HG03097 (cell line): ENCODE measurements around the gene MALAT1.
"Not testable (repeated sequence)": the region's sequence is repeated elsewhere in the genome, so short reads cannot be mapped to it uniquely, and the experiment has no call there.

Source experiments
- ATAC-seq: cut with Tn5 transposase; IDR thresholded peaks from one replicate; pipeline ENCODE4 v1.9.1; 2021; ENCODE audit not compliant: unreplicated experiment, low FRiP score

Gene MALAT1

DNA sequence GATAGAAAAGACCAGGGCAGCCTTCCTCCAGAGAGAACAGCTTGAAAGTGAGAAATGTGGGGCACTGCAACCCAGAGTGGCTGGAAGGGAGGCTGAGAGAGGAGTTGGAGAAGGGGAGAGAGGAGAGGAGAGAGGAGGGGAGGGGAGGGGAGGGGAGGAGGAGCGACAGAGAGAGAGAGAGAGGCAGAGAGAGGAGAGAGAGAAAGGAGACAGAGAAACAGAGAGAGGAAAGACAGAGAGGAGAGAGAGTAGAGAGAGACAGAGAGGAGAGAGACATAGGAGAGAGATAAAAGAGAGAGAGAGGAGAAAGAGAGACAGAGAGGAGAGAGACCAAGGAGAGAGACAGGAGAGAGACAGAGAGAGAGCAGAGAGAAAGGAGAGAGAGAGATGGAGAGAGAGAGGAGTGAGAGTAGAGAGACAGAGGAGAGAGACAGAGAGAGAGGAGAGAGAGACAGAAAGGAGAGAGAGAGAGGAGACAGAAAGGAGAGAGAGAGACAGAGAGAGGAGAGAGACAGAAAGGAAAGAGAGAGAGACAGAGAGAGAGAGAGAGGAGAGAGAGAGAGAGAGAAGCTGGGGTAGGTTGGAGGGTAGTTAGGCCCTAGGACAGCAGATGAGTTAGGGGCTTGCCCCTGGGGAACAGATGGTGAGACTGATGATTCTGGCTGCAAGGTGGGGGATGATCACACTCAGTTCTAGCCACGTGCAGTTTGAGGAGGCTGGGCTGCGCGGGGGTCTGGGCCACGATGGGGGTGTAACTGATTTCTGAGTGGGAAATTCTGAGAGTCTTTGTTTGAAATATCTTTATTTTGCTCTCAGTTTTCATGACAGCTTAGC is 17.5 kb downstream of the MALAT1 start:
- no peak for ATAC-seq

DNA sequence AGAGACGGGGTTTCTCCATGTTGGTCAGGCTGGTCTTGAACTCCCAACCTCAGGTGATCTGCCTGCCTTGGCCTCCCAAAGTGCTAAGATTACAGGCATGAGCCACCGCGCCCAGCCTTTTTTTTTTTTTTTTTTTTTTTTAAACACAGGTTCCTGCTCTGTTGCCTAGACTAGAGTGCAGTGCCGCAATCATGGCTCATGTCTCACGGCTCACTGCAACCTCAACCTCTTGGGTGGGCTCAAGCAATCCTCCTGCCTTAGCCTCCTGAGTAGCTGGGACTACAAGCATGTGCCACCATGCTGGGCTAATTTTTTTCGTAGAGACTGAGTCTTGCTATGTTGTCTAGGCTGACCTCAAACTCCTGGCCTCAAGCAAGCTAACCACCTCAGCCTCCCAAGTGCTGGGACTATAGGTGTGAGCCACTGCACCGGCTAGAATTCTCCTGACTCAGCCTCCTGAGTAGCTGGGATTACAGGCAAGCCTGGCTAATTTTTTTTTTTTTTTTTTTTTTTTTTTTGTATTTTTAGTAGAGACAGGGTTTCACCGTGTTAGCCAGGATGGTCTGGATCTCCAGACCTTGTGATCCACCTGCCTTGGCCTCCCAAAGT is 20.2 kb downstream of the MALAT1 start:
- ATAC-seq = not testable (repeated sequence)

DNA sequence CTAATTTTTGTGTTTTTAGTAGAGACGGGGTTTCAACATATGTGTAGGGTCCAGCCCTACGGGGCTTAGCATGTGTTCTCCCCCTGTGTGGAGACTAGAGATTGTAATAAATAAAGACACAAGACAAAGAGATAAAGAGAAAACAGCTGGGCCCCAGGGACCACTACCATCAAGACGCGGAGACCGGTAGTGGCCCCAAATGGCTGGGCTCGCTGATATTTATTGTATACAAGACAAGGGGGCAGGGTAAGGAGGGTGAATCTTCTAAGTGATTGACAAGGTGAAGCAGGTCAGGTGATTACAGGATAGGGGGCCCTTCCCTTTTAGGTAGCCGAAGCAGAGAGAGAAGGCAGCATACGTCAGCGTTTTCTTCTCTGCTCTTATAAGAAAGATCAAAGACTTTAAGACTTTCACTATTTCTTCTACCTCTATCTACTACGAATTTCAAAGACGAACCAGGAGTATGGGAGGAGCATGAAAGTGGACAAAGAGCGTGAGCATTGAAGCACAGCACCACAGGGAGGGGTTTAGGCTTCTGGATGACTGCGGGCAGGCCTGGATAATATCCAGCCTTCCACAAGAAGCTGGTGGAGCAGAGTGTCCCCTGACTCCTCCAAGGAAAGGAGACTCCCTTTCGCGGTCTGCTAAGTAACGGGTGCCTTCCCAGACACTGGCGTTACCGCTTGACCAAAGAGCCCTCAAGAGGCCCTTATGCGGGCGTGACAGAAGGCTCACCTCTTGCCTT is 23.1 kb downstream of the MALAT1 start:
- not testable (repeated sequence) for ATAC-seq

DNA sequence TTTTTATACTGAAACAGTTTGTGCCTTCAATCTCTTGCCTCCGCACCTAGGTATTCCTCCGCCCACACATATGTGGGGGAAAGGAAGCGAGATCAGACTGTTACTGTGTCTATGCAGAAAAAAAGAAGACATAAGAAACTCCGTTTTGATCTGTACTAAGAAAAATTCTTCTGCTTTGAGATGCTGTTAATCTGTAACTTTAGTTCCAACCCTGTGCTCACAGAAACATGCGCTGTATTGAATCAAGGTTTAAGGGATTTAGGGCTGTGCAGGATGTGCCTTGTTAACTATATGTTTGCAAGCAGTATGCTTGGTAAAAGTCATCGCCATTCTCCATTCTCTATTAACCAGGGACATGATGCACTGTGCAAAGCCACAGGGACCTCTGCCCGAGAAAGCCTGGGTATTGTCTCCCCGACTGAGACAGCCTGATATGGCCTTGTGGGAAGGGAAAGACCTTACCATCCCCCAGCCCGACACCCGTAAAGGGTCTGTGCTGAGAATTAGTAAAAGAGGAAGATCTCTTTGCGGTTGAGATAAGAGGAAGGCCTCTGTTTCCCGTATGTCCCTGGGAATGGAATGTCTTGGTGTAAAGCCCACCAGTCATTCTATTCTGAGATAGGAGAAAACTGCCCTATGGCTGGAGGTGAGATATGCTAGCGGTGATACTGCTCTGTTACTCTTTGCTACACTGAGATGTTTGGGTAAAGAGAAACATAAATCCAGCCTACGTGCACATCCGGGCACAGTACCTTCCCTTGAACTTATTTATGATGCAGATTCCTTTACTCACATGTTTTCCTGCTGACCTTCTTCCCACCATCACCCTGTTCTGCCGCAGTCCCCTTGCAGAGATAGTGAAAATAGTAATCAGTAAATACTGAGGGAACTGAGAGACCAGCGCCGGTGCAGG is 24.1 kb downstream of the MALAT1 start:
- not testable (repeated sequence) for ATAC-seq

DNA sequence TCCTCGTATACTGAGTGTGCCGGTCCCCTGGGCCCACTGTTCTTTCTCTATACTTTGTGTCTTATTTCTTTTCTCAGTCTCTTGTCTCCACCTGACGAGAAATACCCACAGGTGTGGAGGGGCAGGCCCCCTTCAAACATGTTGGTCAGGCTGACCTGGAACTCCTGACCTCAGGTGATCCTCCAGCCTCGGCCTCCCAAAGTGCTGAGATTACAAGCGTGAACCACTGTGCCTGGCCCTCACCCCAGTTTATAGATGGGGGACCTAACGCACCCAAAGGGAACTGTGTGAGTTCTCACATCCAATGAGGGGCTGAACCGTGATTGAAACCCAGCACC is 24.8 kb downstream of the MALAT1 start:
- ATAC-seq = not testable (repeated sequence)

DNA sequence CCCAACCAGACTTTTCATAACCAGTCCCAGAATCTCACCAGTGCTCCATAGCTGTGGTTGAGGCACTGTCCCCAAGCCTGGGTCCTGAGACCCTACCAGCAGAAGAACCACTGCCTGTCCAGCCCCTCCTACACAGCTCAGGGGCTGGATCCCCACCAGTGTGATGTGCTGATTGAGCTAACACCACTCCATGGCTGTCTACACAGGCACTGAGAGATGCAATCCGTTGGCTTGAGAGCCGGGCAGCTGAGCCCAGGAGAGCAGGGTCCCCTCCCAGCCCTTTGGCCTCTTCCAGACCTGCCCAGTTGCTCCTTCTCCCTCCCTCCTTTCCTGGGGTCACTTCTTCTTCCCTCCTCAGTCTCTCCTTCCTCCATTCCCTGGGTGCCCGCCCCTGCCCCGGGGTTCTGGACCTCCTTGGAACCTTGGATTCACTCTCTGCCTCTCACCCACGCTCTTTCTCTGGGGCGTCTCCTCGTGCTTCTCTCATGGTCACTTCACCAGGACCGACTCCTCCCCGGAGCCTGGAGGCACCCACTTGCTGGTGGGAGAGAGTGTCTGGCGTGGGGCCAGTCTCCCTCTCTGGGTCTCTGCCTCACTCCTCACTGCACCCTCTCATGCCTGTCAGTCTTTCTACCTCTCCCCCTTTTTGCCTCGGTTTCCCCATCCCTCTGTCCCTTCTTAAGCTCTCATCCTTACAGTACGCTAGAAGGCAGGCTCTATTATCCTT is 25.3 kb downstream of the MALAT1 start:
- no peak for ATAC-seq

DNA sequence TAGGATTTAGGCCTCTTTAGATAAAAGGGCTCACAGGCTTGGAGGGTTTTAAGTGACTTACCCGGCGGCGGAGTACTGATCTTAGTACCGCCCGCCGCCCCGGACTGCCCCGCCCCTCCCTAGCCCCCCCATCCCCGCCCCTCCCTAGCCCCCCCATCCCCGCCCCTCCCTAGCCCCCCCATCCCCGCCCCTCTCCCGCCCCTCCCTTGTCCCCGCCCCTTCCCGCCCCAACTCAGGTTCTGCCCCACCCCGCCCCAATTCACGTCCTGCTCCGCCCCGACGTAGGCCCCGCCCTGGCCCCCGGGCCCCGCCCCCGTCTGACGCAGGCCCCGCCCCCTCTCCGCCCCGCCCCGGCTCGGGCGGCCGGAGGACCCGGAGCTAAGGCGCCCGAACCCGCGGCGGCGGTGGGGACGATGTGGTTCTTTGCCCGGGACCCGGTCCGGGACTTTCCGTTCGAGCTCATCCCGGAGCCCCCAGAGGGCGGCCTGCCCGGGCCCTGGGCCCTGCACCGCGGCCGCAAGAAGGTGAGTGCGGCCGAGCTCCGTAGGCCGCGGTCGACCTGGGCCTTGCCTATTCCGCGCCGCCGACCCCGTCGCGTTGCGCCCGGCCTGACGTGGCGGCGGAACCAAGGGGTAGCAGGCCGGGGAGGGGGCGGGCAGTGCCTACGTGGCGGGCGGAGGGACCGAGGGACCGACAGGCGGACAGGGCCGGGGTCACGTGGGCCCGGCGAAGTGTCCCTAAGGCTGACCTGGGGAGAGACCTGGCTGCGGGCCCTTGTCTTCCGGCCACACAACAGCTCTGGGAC is 26.1 kb downstream of the MALAT1 start, which contains the start of gene SCYL1:
TSS of gene SCYL1 (plus strand) at position 343 of the 805 bp plus-strand sequence. CDS start at position 414, 71 bp downstream.
- ATAC-seq = peak; percentile 35

DNA sequence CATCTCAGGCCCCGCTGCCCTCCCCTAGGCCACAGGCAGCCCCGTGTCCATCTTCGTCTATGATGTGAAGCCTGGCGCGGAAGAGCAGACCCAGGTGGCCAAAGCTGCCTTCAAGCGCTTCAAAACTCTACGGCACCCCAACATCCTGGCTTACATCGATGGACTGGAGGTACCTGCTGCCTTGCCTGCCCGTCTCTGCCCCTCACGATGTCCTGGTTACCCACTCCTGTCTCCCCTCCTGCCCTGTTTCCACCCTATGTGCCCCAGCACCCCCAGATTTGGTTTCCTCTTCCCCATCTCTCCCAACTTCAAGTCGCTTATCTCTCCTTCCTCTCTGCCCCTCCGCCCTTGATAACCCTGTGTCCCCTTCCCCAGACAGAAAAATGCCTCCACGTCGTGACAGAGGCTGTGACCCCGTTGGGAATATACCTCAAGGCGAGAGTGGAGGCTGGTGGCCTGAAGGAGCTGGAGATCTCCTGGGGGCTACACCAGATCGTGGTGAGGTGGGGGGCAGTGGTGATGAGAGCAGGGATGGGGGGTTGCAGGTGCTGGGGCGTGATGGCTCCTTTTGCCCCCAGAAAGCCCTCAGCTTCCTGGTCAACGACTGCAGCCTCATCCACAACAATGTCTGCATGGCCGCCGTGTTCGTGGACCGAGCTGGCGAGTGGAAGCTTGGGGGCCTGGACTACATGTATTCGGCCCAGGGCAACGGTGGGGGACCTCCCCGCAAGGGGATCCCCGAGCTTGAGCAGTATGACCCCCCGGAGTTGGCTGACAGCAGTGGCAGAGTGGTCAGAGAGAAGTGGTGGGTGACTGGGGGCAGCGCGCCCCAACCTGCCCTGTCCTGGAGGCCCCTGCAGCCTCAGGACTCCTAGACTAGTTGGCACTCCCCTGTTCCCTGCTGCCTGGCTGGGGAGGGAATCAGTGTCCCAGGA is 27.0 kb downstream of the MALAT1 start:
- no peak for ATAC-seq

DNA sequence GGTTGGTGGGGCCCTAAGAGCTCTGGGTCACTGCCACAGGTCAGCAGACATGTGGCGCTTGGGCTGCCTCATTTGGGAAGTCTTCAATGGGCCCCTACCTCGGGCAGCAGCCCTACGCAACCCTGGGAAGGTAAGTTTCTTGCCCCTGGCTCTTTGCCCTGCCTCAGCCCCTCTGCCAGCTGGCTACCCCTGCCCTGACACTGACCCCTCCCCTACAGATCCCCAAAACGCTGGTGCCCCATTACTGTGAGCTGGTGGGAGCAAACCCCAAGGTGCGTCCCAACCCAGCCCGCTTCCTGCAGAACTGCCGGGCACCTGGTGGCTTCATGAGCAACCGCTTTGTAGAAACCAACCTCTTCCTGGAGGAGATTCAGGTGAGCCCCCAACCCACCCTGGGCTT is 27.9 kb downstream of the MALAT1 start:
- ATAC-seq = no peak

DNA sequence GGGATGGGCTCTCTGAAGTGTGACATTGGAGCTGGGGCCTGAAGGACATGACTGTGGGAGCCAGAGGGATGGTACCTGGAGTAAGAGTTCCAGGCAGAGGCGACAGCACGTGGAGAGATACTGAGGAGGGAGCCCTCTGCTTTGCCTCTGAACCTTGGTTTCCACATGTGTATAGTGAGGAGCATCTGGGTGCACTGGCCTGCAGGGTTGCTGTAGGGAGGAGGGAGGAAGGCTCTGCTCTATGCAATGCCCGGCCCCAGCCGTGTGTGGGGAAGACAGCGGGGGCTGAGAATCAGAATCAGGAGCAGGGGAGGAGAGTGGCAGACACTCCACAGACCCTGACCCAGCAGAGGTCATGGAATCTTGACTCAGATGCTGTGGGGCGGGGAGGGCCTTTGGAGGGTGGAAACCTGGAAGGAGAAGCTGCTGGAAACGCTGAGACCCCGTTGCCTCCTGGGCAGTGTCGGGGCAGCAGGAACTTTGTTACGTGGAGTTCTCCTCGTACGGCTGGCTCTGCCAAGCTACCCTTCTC is 30.0 kb downstream of the MALAT1 start:
- ATAC-seq = no peak

DNA sequence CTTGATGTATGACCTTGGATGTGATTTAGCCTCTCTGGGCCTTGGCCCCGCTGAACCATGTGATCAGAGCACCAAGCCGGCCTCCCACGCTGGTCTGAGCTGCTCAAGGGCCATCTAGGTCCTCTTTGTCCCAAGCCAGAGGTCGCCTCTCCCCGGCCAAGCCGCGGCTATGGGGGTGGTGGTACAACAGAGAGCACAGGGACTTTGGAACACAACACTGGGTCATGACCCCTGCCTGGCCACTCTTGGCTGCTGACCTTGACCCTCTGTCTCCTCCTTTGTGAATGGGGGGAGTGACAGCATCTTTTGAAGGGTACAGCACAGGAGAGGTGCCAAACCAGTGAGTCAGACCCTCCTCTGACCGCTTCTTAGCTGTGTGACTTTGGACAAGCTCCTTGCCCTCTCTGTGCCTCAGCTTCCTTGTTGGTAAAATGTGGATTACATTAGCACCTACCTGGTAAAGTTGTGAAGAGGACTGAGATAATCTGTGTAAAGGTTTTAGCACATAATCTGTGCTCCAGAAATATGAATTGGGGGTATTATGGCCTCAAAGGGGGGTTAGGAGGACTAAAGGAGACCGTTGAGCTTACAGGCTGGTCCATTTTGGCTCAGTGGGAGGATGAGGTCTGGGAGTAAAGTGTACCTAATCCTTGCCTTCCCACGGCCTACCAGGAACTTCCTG is 30.8 kb downstream of the MALAT1 start:
- no peak for ATAC-seq

DNA sequence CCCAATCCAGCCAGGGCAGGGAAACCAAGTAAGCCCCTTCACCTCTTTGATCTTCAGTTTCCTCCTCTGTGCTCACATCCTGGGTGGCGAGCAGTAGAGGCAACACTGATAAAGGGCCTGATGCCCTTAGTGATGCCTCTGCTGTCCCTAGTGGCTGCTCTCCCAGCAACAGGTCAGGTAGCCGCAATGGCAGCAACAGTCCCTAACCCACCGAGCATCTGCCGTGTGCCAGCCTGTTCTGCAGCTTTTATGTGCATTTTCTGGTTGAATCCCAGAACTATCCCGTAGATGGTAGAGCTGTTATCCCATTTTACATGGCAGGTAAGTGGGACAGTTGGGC is 31.3 kb downstream of the MALAT1 start:
- no peak for ATAC-seq

DNA sequence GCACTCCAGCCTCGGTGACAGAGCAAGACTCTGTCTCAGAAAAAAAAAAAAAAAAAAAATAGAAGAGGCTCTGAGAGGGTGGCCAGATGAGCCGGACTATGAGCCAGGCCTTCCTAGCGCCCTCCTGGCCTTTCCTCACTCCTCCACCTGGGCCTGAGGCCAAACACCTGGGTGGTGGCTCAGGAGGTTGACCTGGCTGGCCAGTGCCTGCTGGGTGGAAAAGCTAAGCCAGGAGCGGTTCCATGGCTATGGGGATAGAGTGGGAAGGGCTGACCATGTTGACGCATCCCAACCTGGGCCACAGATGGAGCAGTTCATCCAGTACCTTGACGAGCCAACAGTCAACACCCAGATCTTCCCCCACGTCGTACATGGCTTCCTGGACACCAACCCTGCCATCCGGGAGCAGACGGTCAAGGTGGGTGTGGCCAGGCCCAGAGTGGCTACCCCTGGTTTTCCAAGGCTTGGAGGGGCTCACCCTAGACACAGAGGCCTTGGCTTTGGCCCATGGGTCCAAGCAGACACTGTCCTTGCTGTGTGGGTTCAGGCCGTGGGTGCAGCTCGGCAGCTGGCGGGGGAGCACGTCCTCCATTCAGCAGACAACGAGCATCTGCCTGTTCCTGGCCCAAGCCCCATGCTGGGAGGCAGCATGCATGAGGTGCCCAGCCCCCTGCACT is 33.7 kb downstream of the MALAT1 start:
- ATAC-seq = no peak

DNA sequence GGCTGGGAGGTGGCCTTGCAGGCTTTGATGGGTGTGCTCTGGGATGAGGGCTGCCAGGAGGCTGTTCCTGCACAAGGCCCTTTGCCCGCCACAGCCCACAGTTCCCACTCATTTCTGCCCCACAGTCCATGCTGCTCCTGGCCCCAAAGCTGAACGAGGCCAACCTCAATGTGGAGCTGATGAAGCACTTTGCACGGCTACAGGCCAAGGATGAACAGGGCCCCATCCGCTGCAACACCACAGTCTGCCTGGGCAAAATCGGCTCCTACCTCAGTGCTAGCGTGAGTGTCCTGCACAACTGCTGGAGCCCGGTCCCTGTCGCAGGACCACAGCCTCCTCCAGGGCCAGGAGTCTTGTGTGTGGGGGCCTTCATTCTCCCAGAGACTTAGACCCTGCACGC is 36.3 kb downstream of the MALAT1 start:
- ATAC-seq = no peak

DNA sequence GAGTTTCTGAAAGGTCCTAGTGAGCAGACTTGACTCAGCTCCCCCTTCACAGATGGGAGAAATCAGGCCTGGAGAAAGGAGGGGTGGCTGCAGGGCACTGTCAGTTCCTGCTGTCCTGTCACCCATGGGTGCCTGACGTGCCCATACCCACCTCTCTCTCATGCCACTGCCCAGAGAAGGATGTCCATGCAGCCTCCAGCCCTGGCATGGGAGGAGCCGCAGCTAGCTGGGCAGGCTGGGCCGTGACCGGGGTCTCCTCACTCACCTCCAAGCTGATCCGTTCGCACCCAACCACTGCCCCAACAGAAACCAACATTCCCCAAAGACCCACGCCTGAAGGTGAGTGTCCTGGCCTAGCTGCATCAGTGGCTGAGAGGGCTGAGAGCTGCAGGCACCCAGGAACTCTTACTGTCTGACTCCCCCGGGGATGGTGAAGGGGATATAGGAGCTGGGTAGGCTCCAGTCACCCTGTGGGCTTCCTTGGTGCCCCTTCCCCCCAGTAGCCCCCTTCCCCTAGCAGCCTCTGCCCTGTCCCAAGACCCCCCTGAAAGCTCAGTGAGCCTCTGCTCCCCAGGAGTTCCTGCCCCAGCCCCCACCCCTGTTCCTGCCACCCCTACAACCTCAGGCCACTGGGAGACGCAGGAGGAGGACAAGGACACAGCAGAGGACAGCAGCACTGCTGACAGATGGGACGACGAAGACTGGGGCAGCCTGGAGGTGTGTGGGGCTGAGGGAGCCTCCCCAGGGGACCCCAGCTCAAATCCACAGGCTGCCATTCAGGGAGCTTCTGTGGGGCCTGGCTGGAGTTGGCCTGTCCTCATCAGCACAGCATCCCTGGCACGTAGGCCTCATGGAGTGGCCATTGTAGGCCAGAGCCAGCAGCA is 37.8 kb downstream of the MALAT1 start:
- no peak for ATAC-seq

DNA sequence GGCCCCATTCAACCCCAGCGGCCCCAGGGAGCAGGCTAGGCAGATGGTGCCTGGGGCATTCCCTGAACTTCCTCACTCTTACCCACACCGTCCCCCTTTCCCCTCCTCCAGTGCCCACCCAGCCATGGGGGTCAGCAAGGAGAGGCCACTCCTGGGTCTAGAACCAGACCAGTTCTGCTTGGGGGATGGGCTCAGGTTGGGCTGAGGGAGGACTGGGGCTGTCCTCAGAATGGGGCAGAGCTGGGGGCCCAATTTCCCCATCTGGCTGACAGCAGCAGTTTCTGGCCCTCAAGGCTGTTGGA is 38.4 kb downstream of the MALAT1 start:
- ATAC-seq = no peak
